GM13976 (cell line): Measurements from ENCODE around the gene TMEM17.

Source experiments
- DNase-seq: peaks from one replicate; pipeline ENCODE4 v3.0.0; 2012; ENCODE audit warnings: low spot score
- in situ Hi-C: fragments of 300-500 bp; cut with MboI; formaldehyde crosslinking; loops from one replicate; pipeline ENCODE4 v1.12.0; 2022; ENCODE audit warnings: low sequenced_read_pairs, mixed read lengths, inconsistent platforms; ENCODE audit not compliant: unreplicated experiment
- TF ChIP-seq, protein P1 (sequence below): IDR thresholded peaks from 2 replicates; pipeline ENCODE4 v1.5.1; 2012; ENCODE audit warnings: borderline replicate concordance, mild to moderate bottlenecking; ENCODE audit not compliant: insufficient read depth; ENCODE audit errors: extremely low read depth, missing control alignments, control extremely low read depth

The TMEM17 gene

DNA sequence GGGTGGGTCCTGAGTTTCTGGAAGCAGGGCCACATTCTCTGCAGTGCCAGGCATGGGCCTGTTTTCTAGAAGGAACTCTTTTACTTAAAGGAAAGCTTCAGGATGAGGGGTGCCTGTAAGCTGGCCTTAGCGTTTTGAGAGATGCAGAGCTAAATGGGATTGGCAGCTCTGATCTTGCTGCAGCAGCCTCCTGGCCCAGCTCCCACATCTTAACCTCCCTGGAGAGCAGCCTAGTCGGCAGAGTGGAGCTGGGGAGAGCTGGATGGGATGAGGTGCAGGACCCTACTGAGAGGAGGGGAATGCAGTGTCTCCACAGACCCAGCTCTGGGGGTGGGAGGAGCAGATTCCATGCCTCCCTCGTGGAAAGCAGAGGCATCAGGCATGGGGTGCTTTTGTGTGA, 52.0 kb downstream of the TMEM17 start:
- TF ChIP-seq, protein P1, sequence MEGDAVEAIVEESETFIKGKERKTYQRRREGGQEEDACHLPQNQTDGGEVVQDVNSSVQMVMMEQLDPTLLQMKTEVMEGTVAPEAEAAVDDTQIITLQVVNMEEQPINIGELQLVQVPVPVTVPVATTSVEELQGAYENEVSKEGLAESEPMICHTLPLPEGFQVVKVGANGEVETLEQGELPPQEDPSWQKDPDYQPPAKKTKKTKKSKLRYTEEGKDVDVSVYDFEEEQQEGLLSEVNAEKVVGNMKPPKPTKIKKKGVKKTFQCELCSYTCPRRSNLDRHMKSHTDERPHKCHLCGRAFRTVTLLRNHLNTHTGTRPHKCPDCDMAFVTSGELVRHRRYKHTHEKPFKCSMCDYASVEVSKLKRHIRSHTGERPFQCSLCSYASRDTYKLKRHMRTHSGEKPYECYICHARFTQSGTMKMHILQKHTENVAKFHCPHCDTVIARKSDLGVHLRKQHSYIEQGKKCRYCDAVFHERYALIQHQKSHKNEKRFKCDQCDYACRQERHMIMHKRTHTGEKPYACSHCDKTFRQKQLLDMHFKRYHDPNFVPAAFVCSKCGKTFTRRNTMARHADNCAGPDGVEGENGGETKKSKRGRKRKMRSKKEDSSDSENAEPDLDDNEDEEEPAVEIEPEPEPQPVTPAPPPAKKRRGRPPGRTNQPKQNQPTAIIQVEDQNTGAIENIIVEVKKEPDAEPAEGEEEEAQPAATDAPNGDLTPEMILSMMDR: no peak
- DNase-seq: no peak
- in situ Hi-C loops: loop anchor here (25.0 kb wide), 1 partner anchor 583 kb away; no protein-coding TSS in a partner anchor

DNA sequence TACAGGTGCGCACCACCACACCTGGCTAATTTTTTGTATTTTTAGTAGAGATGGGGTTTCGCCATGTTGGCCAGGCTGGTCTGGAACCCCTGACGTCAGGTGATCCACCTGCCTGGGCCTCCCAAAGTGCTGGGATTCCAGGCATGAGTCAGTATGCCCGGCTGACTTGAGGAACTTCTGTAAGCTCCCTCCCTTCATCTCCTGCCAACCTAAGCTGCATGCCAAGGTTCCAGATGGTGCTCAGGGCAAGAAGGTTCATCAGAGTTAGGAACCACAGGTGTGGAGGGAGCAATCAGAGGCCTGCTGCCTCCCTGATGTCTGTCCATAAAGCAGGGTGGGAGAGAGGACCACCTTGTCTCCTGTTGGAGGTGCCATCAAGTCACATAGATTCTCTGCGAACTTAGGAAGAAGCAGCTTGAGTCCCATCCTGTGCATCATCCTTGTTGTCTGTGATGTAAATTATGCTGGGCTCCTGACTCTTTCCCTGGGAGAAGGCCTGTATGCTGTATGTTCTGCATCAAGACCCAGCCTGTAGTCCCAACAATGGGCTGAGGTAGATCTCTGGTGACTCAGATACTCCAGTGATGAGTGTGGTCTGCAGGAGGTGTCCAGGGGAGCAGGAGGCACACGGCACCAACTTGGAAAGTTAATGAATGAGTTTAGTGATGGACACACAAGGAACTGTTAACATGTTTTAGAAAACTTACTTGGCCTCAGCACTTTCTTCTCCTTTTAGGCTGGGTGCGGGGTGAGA, 53.1 kb downstream of the TMEM17 start:
- TF ChIP-seq, protein P1: no peak
- in situ Hi-C loops: loop anchor here (25.0 kb wide), 1 partner anchor 584 kb away; no protein-coding TSS in a partner anchor
- DNase-seq: no peak

DNA sequence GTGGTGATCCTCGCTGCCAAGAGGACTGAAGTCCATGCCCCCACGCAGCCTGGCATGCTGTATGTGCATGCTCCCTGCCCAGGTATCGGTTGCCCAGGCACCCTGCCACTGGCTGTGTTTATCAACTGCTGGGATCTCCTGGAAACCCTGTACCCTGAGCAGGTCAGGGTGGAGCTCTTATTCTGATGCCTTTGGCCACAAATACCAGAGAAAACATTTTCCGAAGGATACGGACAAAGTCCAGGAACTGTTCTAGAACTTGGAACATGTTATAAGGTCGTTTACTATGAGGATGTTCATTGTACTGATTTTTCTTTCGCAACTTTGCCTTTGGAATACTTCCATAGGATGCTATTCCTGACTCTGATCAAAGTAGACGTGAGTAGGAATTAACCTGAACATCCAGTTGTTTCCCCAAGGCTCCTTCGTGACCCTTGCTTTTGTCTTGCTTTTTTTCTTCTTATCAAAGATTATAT, 55.2 kb downstream of the TMEM17 start:
- in situ Hi-C loops: loop anchor here (25.0 kb wide), 1 partner anchor 587 kb away; no protein-coding TSS in a partner anchor
- TF ChIP-seq, protein P1: no peak
- no peak for DNase-seq
